HepG2 (cell line): ENCODE measurements around the gene CLDN5. TPM values are rescaled to one million over a fixed set of nuclear protein-coding genes. Genes with fewer than 3 reads are reported as not detected.

Experiments used
- ATAC-seq: fragments of 200-7000 bp; cut with Tn5 transposase; 3 replicates; pipeline ENCODE4 v1.9.1; 2020; ENCODE audit warnings: mild to moderate bottlenecking, moderate library complexity
- BruUV-seq: library from RNA; stranded (reverse); fragments of 400-500 nt; replicated peaks from 2 replicates; lab custom pipeline; 2021; lab: Mats Ljungman, UMichigan
- CTCF ChIA-PET: fragments of 300-600 bp; formaldehyde crosslinking; extraction: SDS; loops from one replicate; lab custom pipeline; 2021; ENCODE audit warnings: low total read pairs, inconsistent platforms, low intra/inter-chr PET ratio; lab: Yijun Ruan, JAX
- POLR2A ChIA-PET: fragments of 350-600 bp; sonication (Branson Sonifier 250); formaldehyde crosslinking; loops from one replicate; lab custom pipeline; 2020; ENCODE audit warnings: antibody characterized with exemption, inconsistent platforms; lab: Yijun Ruan, JAX
- DNase-seq: peaks from one replicate; pipeline ENCODE4 v3.0.0-alpha.2; 2015; ENCODE audit warnings: low spot score
- FAIRE-seq: peaks from 3 replicates; lab custom pipeline; 2011; peaks lifted over from hg19 to GRCh38; lab: Jason Lieb, UNC
- H2AFZ ChIP-seq: one replicate; pipeline ENCODE4 v1.6.1; 2011; ENCODE audit warnings: low read length, inconsistent platforms
- H3K27ac ChIP-seq: fragments of 300-600 bp; 3 replicates; pipeline ENCODE4 v1.8.0; 2011; ENCODE audit warnings: mixed run types, mild to moderate bottlenecking, mixed read lengths, low read length, inconsistent platforms; ENCODE audit not compliant: insufficient read depth; ENCODE audit errors: extremely low read length
- H3K27me3 ChIP-seq, 2 experiments: fragments of 200-600 bp in 1 of 2; 2 replicates in 1 of 2; 3 replicates in 1 of 2; pipeline versions ENCODE4 v1.6.0 to v1.8.0; 2011; ENCODE audit warnings: low read length in 2 of 2, mild to moderate bottlenecking in 2 of 2, moderate library complexity in 2 of 2, inconsistent platforms in 1 of 2; ENCODE audit not compliant: insufficient read depth in 2 of 2, control insufficient read depth in 1 of 2
- H3K36me3 ChIP-seq, 2 experiments: fragments of 200-600 bp in 1 of 2; replicated peaks in 1 of 2; 2 replicates in 1 of 2; 3 replicates in 1 of 2; pipeline versions ENCODE4 v1.5.1 to v1.8.0; 2011; ENCODE audit warnings: low read length in 2 of 2, inconsistent platforms in 1 of 2; ENCODE audit not compliant: insufficient read depth in 2 of 2, control insufficient read depth in 1 of 2
- H3K4me1 ChIP-seq: 2 replicates; pipeline ENCODE4 v1.5.1; 2012; ENCODE audit warnings: low read length, inconsistent platforms; ENCODE audit not compliant: insufficient read depth
- H3K4me2 ChIP-seq: 2 replicates; pipeline ENCODE4 v1.6.0; 2011; ENCODE audit warnings: low read depth, low read length, inconsistent platforms
- H3K4me3 ChIP-seq, 3 experiments: fragments of 200-600 bp in 1 of 3; sonication (generic), shearing (Covaris generic) in 1 of 3; replicated peaks in 1 of 3; 2 replicates each; pipeline ENCODE4 v1.5.1; 2011 to 2016; ENCODE audit warnings: low read length in 3 of 3, inconsistent platforms in 2 of 3, low read depth in 2 of 3, mild to moderate bottlenecking in 2 of 3, control low read depth in 1 of 3, mixed read lengths in 1 of 3; ENCODE audit not compliant: insufficient read depth in 1 of 3
- H3K79me2 ChIP-seq: one replicate; pipeline ENCODE4 v1.6.1; 2011; ENCODE audit warnings: low read length, inconsistent platforms; ENCODE audit not compliant: insufficient read depth
- H3K9ac ChIP-seq: 2 replicates; pipeline ENCODE4 v1.6.0; 2011; ENCODE audit warnings: mild to moderate bottlenecking, low read depth, low read length, inconsistent platforms; ENCODE audit not compliant: insufficient read depth
- H3K9me3 ChIP-seq: 2 replicates; pipeline ENCODE4 v1.5.1; 2012; ENCODE audit warnings: mild to moderate bottlenecking, low read length
- H4K20me1 ChIP-seq: 2 replicates; pipeline ENCODE4 v1.6.0; 2011; ENCODE audit warnings: inconsistent platforms, mild to moderate bottlenecking, low read length, moderate library complexity; ENCODE audit not compliant: insufficient read depth
- IRF2 ChIP-seq: IDR thresholded peaks from 2 replicates; pipeline ENCODE4 v1.6.1; 2018; ENCODE audit warnings: missing genetic modification reagents, missing compliant biosample characterization
- SIX1 ChIP-seq: sonication (generic); formaldehyde crosslinking; IDR thresholded peaks from 2 replicates; pipeline ENCODE4 v1.4.0; 2020; ENCODE audit warnings: missing genetic modification reagents, borderline replicate concordance
- ZBTB1 ChIP-seq: sonication (generic); formaldehyde crosslinking; IDR thresholded peaks from 2 replicates; pipeline ENCODE4 v1.4.0; 2020; ENCODE audit warnings: missing genetic modification reagents, borderline replicate concordance
- ZBTB7B ChIP-seq: sonication (generic); formaldehyde crosslinking; IDR thresholded peaks from 2 replicates; pipeline ENCODE4 v1.4.0; 2020; ENCODE audit warnings: missing genetic modification reagents
- ZFP1 ChIP-seq: IDR thresholded peaks from 2 replicates; pipeline ENCODE4 v1.6.1; 2016
- ZNF496 ChIP-seq: sonication (generic); formaldehyde crosslinking; IDR thresholded peaks from 2 replicates; pipeline ENCODE4 v1.8.1; 2023; ENCODE audit warnings: mild to moderate bottlenecking, moderate library complexity, missing genetic modification reagents; ENCODE audit not compliant: insufficient replicate concordance
- ZNF598 ChIP-seq: sonication (generic); formaldehyde crosslinking; IDR thresholded peaks from 2 replicates; pipeline ENCODE4 v1.5.1; 2020; ENCODE audit warnings: mild to moderate bottlenecking, missing genetic modification reagents, borderline replicate concordance
- ZNF777 ChIP-seq: sonication (generic); formaldehyde crosslinking; IDR thresholded peaks from 2 replicates; pipeline ENCODE4 v1.4.0; 2020; ENCODE audit warnings: missing genetic modification reagents
- whole genome bisulfite sequencing: methylation state at CpG from one replicate; pipeline ENCODE4 v1.1.6; 2017; ENCODE audit warnings: low lambda C conversion rate; 5-methylcytosine and 5-hydroxymethylcytosine counted together
- in situ Hi-C: cut with HindIII; loops from 2 replicates; pipeline ENCODE4 v1.10.0; 2017; ENCODE audit warnings: low pct_unique_long_range_greater_than_20kb; ENCODE audit not compliant: extremely low pct_ligation_motif_present
- intact Hi-C: fragments of 100-400 bp; cut with micrococcal nuclease; formaldehyde crosslinking; loops from one replicate; pipeline ENCODE4 v1.10.0; 2022; ENCODE audit not compliant: unreplicated experiment
- polyA plus RNA-seq, 8 experiments: library from polyadenylated mRNA; depleted of rRNA in 3 of 8; stranded (reverse) in 7 of 8; unstranded in 1 of 8; fragments of >200 nt; fragmentation: Illumina TruSeq in 4 of 8; extraction: Trizol in 4 of 8; gene quantifications; 2 replicates each; pipeline versions ENCODE4 v1.2.1 to v1.2.3, GENCODE V29; 2011 to 2016; ENCODE audit warnings: low read depth in 4 of 8, missing spikeins in 1 of 8, mixed read lengths in 1 of 8; ENCODE audit not compliant: insufficient read depth in 1 of 8
- total RNA-seq, 5 experiments: library from RNA; depleted of rRNA; stranded (reverse); fragments of >200 nt; fragmentation: Illumina TruSeq; extraction: Trizol; gene quantifications; 2 replicates each; pipeline ENCODE4 v1.2.3, GENCODE V29; 2016; ENCODE audit warnings: low read depth in 1 of 5
- TF ChIP-seq, protein P1 (sequence below), 2 experiments: sonication (generic) in 1 of 2; formaldehyde crosslinking in 1 of 2; IDR thresholded peaks; 2 replicates each; pipeline versions ENCODE4 v1.4.0 to v1.6.1; 2016 to 2020; ENCODE audit warnings: borderline replicate concordance in 1 of 2, low read depth in 1 of 2, mild to moderate bottlenecking in 1 of 2, missing genetic modification reagents in 1 of 2
- TF ChIP-seq, protein P2 (sequence below): sonication (generic); formaldehyde crosslinking; IDR thresholded peaks from 2 replicates; pipeline ENCODE4 v1.8.0; 2022; ENCODE audit warnings: missing genetic modification reagents, mild to moderate bottlenecking, inconsistent platforms, borderline replicate concordance

Gene CLDN5
- total and polyA plus RNA-seq, 2 of the 13 experiments (the other 11 are each of a cell fraction or from before 2014, with no cell fraction given), result not detected

DNA sequence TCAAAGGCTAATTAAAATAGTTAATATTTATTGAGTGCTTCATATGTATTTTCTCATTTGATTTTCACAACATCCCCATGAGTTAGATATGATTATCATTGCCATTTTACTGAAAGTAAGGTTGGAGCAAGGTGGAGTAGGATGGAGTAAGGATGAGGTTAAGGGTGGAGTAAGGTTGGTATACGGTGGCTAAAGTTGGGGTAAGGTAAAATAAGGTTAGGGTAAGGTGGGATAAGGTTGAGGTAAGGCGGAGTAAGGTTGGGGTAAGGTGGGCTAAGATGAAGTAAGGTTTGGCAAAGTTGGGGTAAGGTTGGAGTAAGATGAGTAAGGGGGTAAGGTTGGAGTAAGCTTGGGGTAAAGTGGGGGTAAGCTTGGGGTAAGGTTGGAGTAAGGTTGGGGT lies 45.8 kb upstream of the CLDN5 start (continued):
- TF ChIP-seq, protein P1, sequence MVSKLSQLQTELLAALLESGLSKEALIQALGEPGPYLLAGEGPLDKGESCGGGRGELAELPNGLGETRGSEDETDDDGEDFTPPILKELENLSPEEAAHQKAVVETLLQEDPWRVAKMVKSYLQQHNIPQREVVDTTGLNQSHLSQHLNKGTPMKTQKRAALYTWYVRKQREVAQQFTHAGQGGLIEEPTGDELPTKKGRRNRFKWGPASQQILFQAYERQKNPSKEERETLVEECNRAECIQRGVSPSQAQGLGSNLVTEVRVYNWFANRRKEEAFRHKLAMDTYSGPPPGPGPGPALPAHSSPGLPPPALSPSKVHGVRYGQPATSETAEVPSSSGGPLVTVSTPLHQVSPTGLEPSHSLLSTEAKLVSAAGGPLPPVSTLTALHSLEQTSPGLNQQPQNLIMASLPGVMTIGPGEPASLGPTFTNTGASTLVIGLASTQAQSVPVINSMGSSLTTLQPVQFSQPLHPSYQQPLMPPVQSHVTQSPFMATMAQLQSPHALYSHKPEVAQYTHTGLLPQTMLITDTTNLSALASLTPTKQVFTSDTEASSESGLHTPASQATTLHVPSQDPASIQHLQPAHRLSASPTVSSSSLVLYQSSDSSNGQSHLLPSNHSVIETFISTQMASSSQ (IDR thresholded peaks at IDR 0.05; ENCODE audit: low read depth), result no peak
- TF ChIP-seq, protein P1 (CRISPR knock-in tag; IDR thresholded peaks at IDR 0.05; ENCODE audit: borderline replicate concordance), result no peak
- no peak for TF ChIP-seq ZNF777 (CRISPR knock-in tag)
- no peak for TF ChIP-seq IRF2
- no peak for TF ChIP-seq ZFP1 (CRISPR knock-in tag)
- TF ChIP-seq, protein P2, sequence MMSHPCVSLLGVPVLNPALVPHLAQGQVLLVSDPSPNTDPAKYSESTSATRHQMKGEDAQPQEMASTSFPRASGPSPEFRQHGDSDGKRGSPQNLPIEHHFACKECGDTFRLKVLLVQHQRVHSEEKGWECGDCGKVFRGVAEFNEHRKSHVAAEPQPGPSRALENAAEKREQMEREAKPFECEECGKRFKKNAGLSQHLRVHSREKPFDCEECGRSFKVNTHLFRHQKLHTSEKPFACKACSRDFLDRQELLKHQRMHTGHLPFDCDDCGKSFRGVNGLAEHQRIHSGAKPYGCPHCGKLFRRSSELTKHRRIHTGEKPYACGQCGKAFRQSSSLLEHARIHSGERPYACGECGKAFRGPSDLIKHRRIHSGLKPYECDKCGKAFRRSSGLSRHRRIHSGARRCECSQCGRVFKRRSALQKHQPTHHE (CRISPR knock-in tag), result no peak

DNA sequence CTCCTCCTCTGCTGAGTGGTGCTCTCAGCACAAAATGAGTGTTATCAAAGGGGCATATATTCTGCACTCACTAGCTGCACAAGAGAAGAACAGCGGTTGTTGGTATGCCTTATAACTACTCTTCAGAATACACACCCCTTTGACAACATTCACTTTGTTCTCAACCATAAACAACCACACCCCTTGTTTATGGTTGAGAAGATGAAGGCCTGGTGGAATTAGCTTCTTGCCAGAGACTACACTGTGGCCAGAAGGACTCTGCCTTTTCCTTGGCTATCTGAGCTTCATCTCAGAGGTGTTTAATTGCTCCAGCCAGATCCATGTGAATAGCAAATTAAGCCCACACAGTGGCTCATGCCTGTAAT lies 45.0 kb upstream of the CLDN5 start:
- Histone ChIP-seq H3K9me3 (no peaks in the 10 kb centered on the region), H3K9ac (no peak overlapping the region), H4K20me1 (no peaks in the 10 kb centered on the region), H3K27ac (no peak overlapping the region), H3K4me1 (no peaks in the 10 kb centered on the region), H3K79me2 (no peaks in the 10 kb centered on the region), H3K36me3 (no peaks in the 10 kb centered on the region), H3K27me3 (peaks cover 3 to 36% of the 10 kb centered on the region in 2 experiments; a peak in 4 of 5 replicates), H2AFZ (no peak overlapping the region), H3K4me2 (no peak overlapping the region), H3K4me3 (no peak overlapping the region)
- DNase-seq (no peak), FAIRE-seq (no peak), ATAC-seq (no peak)
- TF ChIP-seq ZBTB7B (CRISPR knock-in tag) (no peak), ZBTB1 (CRISPR knock-in tag) (no peak), SIX1 (no peak), ZNF496 (CRISPR knock-in tag) (no peak), ZNF598 (CRISPR knock-in tag) (no peak)
- in situ Hi-C loops, result no loop called here
- intact Hi-C loops, result no loop called here
- no CpG with 5 or more reads among the region's 1 CpG for WGBS
- ChIA-PET POLR2A (no interaction called here), CTCF (no interaction called here)
- no TSS peak for BruUV-seq
